GM12892 (cell line): ENCODE data around the gene PSMD1.
A peak's percentile ranks its signal among the peaks of the same experiment; 100 is the strongest.
"Not testable (repeated sequence)": the region's sequence is repeated elsewhere in the genome, so short reads cannot be mapped to it uniquely, and the experiment has no call there.

Source experiments
- DNase-seq: peaks from one replicate; pipeline ENCODE4 v3.0.0; 2011; ENCODE audit not compliant: insufficient read length
- FAIRE-seq: peaks from 2 replicates; lab custom pipeline; 2011; peaks lifted over from hg19 to GRCh38; lab: Jason Lieb, UNC
- POLR2A ChIP-seq: IDR thresholded peaks from 2 replicates; pipeline ENCODE4 v1.6.1; 2011; ENCODE audit warnings: low read depth, low read length, control low read depth
- POLR2AphosphoS5 ChIP-seq: IDR thresholded peaks from 2 replicates; pipeline ENCODE4 v1.6.1; 2011; ENCODE audit warnings: low read depth, low read length, control low read depth
- TAF1 ChIP-seq: IDR thresholded peaks from 2 replicates; pipeline ENCODE4 v1.6.1; 2011; ENCODE audit warnings: low read depth, mild to moderate bottlenecking, control low read depth, low read length, borderline replicate concordance

PSMD1 gene

DNA sequence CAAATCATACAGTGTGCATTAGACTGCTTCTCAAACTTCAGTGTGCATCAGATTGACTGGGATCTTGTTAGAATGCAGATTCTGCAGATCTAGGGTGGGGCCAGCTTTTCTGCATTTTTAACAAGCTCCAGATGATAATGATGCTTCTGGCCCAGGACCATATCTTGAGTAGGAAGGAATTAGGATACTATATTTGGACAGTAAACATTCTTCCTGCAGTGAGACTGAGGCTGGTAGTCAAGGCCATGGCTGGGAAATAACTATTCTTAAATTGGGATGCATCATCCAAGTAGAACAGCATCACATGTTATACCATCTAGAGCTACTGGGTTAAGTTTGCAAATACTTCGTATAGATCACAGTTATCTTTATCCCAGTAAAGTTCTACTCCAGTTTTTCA is 113.4 kb downstream of the PSMD1 start:
- DNase-seq, result no peak
- FAIRE-seq, result peak; percentile 53
- no peak for TF ChIP-seq TAF1
- TF ChIP-seq POLR2AphosphoS5, result no peak
- no peak for TF ChIP-seq POLR2A

DNA sequence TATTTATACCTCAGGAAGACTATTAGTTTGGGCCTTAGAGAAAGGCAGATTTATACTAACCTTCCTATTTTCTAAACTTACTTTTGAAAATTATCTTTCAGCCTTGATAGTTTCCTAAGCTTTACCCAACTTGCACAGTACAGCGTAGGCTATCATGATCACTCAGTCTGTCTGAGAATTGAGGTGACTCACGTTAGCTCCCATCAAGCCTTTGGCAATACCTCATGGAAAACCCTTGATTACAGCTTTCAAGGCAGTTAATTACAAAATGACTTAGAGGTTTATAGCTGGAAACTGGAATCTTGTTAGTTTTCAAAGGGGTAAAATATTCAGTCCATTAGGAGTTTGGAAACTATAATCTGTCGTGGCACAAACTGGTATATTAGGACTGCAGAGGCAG is 115.4 kb downstream of the PSMD1 start:
- DNase-seq (no peak), FAIRE-seq (no peak)
- no peak for TF ChIP-seq TAF1
- no peak for TF ChIP-seq POLR2AphosphoS5
- TF ChIP-seq POLR2A, result no peak

DNA sequence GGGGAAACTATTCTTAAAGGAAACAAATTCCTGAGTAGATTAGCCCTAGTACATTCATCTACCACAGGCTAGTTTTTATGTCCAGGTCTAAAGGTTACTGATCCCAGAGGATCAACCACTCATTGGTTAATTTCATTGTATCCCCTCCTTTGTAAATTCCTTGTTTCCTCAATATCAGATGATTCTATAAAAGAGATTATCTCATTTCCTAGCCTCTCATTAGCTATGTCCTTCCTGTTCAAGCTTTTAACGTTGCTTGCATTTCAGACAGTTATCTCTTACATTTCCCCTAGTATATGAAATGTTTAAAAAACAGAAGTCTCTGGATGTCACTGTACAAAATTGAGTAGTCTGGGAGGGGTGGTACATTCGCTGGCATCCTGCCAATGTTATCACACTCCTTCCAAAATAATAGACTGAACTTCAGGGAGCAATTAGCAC is 117.6 kb downstream of the PSMD1 start:
- no peak for FAIRE-seq

DNA sequence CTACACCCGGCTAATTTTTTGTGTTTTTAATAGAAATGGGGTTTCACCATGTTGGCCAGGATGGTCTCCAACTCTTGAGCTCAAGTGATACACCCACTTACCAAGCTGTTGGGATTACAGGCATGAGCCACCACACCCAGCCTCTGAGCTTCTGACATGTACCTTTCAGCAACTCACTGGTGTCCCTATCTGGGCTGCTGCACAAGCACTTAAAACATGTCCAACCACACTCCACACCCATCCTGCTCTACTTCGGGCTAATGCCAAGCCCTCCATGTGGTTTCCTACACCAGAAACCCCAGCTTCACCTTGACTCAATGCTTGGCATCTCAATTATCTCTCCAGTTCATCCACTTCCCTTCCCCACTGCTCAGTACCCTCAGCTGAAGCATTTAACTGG is 119.4 kb downstream of the PSMD1 start:
- DNase-seq (no peak), FAIRE-seq (no peak)
- TF ChIP-seq POLR2AphosphoS5 (no peak), POLR2A (no peak), TAF1 (no peak)

More for the DNA sequence above, 117.6 kb downstream of the PSMD1 start:
- DNase-seq, result no peak
- TF ChIP-seq POLR2A, result no peak
- TF ChIP-seq POLR2AphosphoS5, result no peak
- no peak for TF ChIP-seq TAF1

DNA sequence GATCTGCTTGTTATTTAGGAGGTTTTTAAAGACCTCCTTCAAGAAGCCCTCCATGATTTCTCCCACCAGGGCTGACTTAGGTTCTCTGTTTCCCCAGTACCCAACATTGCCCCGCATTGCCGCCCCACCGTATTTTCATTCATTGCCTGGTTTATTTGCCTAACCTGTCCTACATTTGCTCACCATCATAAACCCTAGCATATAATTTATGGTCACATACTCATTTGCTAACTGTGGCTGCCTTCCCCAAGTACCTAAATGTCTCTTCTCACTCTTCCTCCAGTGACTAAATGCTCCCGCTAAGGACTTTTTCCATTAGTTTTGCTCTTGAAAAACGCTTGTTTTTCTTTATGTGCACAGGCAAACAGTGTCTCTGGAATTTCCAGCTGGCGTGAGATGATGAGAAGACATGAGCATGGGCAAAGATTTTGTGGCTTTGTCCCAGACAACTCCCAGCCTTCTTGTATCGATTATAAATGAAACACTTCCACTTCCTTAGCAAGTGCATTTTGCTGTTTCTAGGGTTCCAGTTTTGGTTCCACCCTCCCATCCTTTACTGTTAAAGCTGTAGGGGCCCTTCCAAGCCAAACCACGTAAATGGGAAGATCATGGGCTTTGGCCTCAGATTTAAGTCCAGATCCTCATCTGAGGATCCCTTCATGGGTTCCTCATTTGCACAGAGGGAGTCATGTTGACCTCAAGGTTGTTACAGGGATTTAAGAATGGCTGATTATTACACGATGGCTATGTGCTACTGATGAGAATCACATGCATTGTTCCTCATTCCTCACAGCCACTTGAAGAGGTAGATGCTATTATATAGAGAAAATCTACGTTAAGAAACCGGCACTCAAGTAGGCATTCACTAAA is 120.7 kb downstream of the PSMD1 start:
- no peak for FAIRE-seq

DNA sequence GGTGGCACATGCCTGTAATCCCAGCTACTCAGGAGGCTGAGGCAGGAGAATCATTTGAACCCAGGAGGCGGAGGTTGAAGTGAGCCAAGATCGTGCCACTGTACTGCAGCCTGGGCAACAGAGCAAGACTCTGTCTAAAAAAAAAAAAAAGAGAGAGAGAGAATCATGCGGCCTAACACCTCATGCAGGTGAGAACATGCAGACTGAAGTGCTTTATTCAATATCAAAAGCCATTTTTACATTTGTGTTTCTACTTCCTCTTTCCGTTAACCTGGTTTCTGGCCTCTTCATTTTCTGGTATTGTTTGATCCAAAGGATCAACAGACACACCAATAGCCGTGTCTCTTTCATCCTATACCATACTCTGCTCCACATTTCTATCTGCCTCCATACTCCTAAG is 122.1 kb downstream of the PSMD1 start:
- DNase-seq, result not testable (repeated sequence)
- FAIRE-seq, result peak; percentile 9

More for the DNA sequence above, 120.7 kb downstream of the PSMD1 start:
- DNase-seq, result no peak
- TF ChIP-seq POLR2A (no peak), POLR2AphosphoS5 (no peak), TAF1 (no peak)

DNA sequence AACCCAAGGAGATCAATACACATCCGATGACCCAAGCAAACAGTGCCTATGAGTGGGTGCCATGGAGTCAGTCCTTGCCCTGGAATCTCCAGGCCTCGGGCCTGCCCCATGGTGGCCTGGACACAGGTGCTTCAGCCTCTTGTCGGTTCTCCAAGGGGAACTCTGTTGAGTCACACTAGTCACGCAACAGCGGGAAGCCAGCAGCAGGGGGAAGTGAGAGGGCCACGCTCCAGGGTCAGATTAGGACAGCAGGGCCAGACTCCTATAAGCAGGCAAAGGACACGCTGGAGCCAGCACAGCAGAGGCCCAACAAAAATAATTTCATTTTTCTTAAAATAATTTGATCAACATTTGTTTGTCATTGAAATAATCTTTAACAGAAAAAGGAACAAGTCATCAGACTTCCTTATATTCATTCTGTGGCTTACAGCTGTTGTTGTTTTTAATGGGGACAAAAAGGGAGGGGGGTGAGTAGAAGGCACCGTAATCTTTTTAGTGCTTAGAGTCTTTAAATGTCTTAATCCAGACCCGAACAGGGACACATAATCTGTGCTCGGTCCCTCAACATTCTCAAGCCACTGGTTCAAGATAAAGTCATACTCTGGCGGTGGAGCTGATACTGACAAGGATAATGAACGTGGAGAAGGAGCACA is 125.3 kb downstream of the PSMD1 start:
- DNase-seq, result no peak
- FAIRE-seq, result peak; percentile 64
- no peak for TF ChIP-seq TAF1
- TF ChIP-seq POLR2AphosphoS5, result no peak; the same call in 1 of the 2 replicates
- TF ChIP-seq POLR2A, result no peak

DNA sequence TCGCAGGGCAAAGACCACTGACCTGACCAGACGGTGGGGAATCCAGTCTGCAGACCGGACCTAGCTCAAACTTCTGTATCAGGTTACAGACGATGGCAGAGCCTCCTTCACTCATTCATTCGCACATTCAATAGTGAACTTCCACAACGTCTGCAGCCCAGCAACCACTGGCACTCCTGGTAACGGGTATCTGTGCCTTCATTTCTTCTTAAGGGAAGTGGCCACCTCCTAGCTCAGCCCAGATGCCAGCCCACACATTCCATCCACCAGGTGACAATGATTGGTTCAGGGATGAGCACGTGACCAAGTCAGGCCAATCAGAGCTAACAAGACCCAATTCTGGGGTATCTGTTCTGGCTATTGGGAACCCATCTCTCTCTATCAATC is 125.8 kb downstream of the PSMD1 start:
- no peak for TF ChIP-seq POLR2A
- DNase-seq, result no peak
- no peak for FAIRE-seq

DNA sequence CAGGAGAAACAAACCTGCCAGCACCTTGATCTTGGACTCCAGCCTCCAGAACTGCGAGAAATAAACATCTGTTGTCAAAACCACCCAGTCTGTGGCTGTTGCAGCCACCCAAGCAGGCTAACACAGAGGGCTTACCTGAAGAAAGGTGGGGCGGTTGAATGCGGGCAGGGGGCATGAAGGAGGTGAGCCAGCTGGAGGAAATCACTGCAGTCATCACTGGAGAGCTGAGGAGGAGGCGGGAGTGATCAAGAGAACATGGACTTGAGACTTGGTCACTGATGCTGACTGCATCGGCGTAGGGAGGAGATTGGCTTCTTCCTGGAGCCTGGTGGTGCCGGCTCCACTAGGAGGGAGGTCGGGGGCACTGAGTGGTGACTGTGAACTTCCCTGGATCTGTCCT is 127.2 kb downstream of the PSMD1 start:
- DNase-seq, result no peak
- TF ChIP-seq TAF1 (no peak), POLR2AphosphoS5 (no peak), POLR2A (no peak)
- FAIRE-seq, result no peak

DNA sequence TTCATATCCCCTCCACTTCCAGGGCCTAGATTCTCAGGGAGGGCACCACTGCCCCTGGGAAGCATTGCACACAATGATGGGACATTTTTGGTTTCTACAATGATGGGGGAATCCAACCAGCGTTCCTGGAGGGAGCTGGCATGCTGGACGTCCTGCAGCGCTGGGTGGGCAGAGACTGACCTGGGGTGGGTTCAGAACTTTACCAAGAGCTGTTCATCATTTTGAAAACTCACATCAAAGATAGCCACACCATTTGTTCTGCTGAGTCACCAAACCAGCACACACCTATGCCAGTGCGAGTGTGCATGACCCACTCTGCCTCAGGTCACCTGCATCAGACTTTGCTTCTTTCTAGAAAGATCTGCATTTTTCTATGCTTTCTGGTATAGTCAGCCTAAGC is 127.7 kb downstream of the PSMD1 start:
- no peak for DNase-seq
- no peak for FAIRE-seq

DNA sequence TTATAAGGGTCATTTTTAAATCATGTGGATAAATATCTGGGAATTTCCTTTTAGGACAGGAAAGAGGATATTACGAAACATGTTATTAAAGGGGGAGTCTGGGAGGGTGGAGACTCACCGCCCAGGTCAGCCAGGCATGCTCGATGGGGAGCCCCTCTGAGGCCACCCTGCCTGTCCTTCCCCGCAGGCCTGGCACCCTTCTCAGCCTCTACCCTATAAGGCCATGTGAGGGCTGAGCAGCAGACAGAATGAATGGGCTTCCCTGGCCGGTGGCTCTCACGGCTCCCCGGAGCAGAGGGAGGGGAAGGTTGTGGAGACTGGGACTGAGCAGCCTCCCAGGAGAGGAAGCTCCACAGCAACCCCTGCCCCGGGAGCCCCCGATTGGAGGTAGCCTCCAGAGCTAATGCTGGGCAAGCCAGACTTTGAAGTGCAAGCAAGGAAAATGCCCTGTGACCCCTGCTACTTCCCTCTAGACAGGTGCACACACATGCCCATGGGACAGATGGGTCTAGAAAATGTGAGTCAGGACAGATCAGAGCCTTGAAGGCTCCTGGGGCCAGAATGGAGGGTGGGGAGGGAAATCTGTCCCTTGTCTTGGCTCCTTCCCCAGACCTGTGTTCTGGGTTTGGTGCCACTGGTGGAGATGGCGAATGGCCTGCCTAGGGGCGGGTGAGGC is 128.5 kb downstream of the PSMD1 start:
- FAIRE-seq, result no peak

More for the DNA sequence above, 127.7 kb downstream of the PSMD1 start:
- TF ChIP-seq POLR2A (no peak), POLR2AphosphoS5 (no peak), TAF1 (no peak)

More for the DNA sequence above, 128.5 kb downstream of the PSMD1 start:
- DNase-seq, result no peak
- TF ChIP-seq POLR2AphosphoS5, result no peak
- TF ChIP-seq POLR2A, result no peak
- TF ChIP-seq TAF1, result no peak
